ENCODE measurements around the gene COG4. TPM values are rescaled to one million over a fixed set of nuclear protein-coding genes. Genes with fewer than 3 reads are reported as not detected.
A peak's percentile ranks its signal among the peaks of the same experiment; 100 is the strongest.

COG4 gene
- polyA plus RNA-seq, 3 donors: 37.6 to 40.6 (median 40.1) TPM

DNA sequence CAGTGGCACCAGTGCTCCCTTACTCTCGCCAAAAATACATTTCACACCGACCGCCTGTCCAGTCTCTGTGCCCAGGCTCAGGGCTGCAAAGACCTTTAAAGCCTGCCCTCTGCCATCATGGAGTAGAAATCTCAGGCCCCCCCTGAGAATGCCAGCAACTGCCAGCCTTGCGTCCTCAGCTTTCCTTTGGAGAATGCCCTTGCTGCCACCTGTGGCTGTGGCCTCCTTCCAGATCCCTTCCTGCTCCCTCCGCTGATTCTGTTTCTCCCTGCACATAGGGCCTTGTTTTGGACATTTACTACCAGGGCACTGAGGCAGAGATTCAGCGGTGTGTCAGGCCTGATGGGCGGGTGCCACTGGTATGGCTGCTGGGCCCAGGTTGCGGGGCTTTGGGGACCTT is 55.7 kb downstream of the COG4 start:
- H3K4me3 Mint-ChIP-seq: no peak overlapping the region
- no peak overlapping the region for H3K9ac ChIP-seq (ENCODE audit: insufficient read depth, low read length, poor library complexity, severe bottlenecking)
- no peaks in the 10 kb centered on the region for H3K9me3 Mint-ChIP-seq
- no peaks in the 10 kb centered on the region for H3K79me2 ChIP-seq (ENCODE audit: insufficient read depth, low read length)
- intact Hi-C loops (cut with micrococcal nuclease): no loop called here
- H3K4me1 ChIP-seq (ENCODE audit: control insufficient read depth in 1 of 2, insufficient read depth in 2 of 2, low read length in 2 of 2): peaks cover 13 to 14% of the 10 kb centered on the region in 2 donors
- peaks cover 18 to 24% of the 10 kb centered on the region in 2 donors for H3K36me3 ChIP-seq (replicated peaks in 1 of 2; ENCODE audit: control insufficient read depth in 1 of 2, insufficient read depth in 2 of 2, low read length in 2 of 2)
- H3K27me3 Mint-ChIP-seq (ENCODE audit: low read depth in 3 of 3): no peaks in the 10 kb centered on the region
- peak overlapping the region in 1 of 7 donors; percentile 25 for H3K27ac Mint-ChIP-seq
- no peak for DNase-seq
- 99% methylated on average over 8 of the region's 8 CpGs for WGBS (ENCODE audit: insufficient coverage)
- no peak overlapping the region for H3K27ac ChIP-seq (ENCODE audit: low read depth in 1 of 2, low read length in 2 of 2)
- peaks cover 18 to 48% of the 10 kb centered on the region in 2 donors for H3K36me3 Mint-ChIP-seq
- TF ChIP-seq, protein P1, sequence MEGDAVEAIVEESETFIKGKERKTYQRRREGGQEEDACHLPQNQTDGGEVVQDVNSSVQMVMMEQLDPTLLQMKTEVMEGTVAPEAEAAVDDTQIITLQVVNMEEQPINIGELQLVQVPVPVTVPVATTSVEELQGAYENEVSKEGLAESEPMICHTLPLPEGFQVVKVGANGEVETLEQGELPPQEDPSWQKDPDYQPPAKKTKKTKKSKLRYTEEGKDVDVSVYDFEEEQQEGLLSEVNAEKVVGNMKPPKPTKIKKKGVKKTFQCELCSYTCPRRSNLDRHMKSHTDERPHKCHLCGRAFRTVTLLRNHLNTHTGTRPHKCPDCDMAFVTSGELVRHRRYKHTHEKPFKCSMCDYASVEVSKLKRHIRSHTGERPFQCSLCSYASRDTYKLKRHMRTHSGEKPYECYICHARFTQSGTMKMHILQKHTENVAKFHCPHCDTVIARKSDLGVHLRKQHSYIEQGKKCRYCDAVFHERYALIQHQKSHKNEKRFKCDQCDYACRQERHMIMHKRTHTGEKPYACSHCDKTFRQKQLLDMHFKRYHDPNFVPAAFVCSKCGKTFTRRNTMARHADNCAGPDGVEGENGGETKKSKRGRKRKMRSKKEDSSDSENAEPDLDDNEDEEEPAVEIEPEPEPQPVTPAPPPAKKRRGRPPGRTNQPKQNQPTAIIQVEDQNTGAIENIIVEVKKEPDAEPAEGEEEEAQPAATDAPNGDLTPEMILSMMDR (IDR thresholded peaks at IDR 0.05): no peak
- H2AFZ ChIP-seq (ENCODE audit: insufficient read depth, low read depth, low read length, poor library complexity, severe bottlenecking): no peak overlapping the region
- peaks cover 13% of the 10 kb centered on the region for H3K4me1 Mint-ChIP-seq
- no peaks in the 10 kb centered on the region for H3K9me3 ChIP-seq (replicated peaks in 1 of 2; ENCODE audit: control insufficient read depth in 1 of 2, insufficient read depth in 1 of 2, low read length in 2 of 2)
- no peak overlapping the region for H3K4me2 ChIP-seq (replicated peaks; ENCODE audit: extremely low read depth, low read length, poor library complexity, severe bottlenecking)
- no peaks in the 10 kb centered on the region for H4K20me1 ChIP-seq (ENCODE audit: insufficient read depth, low read length)
- H3K27me3 ChIP-seq (ENCODE audit: control insufficient read depth in 2 of 2, insufficient read depth in 2 of 2, low read length in 2 of 2): no peaks in the 10 kb centered on the region
- H3K4me3 ChIP-seq (replicated peaks in 1 of 3; ENCODE audit: low read depth in 2 of 3, low read length in 3 of 3): no peak overlapping the region

DNA sequence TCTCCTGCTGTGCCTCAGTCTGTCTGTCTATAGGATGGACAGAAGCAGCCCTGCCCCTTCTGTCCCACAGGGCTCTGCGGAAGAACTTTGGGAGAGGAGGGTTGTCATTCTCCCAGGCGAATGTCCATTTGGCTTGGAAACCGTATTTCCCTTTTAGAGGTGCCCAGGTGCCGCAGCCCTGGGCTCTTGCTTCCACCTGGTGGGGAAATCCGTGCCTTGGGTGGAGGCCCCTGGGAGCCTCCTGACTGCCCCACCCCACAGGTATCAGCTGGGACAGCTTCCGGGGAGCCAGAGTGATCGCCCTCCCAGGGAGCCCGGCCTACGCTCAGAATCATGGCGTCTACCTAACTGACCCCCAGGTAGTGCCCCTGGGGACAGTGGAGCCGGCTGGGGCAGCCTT is 56.2 kb downstream of the COG4 start:
- TF ChIP-seq, protein P1 (IDR thresholded peaks at IDR 0.05): no peak
- Mint-ChIP-seq H3K4me3 (no peak overlapping the region), H3K4me1 (peaks cover 13% of the 10 kb centered on the region), H3K27me3 (ENCODE audit: low read depth in 3 of 3) (no peaks in the 10 kb centered on the region), H3K9me3 (no peaks in the 10 kb centered on the region), H3K36me3 (peaks cover 18 to 47% of the 10 kb centered on the region in 2 donors), H3K27ac (no peak overlapping the region)
- H4K20me1 ChIP-seq (ENCODE audit: insufficient read depth, low read length): no peaks in the 10 kb centered on the region
- H3K36me3 ChIP-seq (replicated peaks in 1 of 2; ENCODE audit: control insufficient read depth in 1 of 2, insufficient read depth in 2 of 2, low read length in 2 of 2): peaks cover 18 to 23% of the 10 kb centered on the region in 2 donors
- H3K9me3 ChIP-seq (replicated peaks in 1 of 2; ENCODE audit: control insufficient read depth in 1 of 2, insufficient read depth in 1 of 2, low read length in 2 of 2): no peaks in the 10 kb centered on the region
- no peaks in the 10 kb centered on the region for H3K79me2 ChIP-seq (ENCODE audit: insufficient read depth, low read length)
- H3K4me3 ChIP-seq (replicated peaks in 1 of 3; ENCODE audit: low read depth in 2 of 3, low read length in 3 of 3): no peak overlapping the region
- H2AFZ ChIP-seq (ENCODE audit: insufficient read depth, low read depth, low read length, poor library complexity, severe bottlenecking): no peak overlapping the region
- no peak for DNase-seq
- H3K9ac ChIP-seq (ENCODE audit: insufficient read depth, low read length, poor library complexity, severe bottlenecking): no peak overlapping the region
- 92% methylated on average over 9 of the region's 11 CpGs for WGBS (ENCODE audit: insufficient coverage)
- intact Hi-C loops (cut with micrococcal nuclease): no loop called here
- peaks cover 12 to 14% of the 10 kb centered on the region in 2 donors for H3K4me1 ChIP-seq (ENCODE audit: control insufficient read depth in 1 of 2, insufficient read depth in 2 of 2, low read length in 2 of 2)
- no peaks in the 10 kb centered on the region for H3K27me3 ChIP-seq (ENCODE audit: control insufficient read depth in 2 of 2, insufficient read depth in 2 of 2, low read length in 2 of 2)
- no peak overlapping the region for H3K27ac ChIP-seq (ENCODE audit: low read depth in 1 of 2, low read length in 2 of 2)
- H3K4me2 ChIP-seq (replicated peaks; ENCODE audit: extremely low read depth, low read length, poor library complexity, severe bottlenecking): no peak overlapping the region
